ENCODE results near the gene BGN.

DNA sequence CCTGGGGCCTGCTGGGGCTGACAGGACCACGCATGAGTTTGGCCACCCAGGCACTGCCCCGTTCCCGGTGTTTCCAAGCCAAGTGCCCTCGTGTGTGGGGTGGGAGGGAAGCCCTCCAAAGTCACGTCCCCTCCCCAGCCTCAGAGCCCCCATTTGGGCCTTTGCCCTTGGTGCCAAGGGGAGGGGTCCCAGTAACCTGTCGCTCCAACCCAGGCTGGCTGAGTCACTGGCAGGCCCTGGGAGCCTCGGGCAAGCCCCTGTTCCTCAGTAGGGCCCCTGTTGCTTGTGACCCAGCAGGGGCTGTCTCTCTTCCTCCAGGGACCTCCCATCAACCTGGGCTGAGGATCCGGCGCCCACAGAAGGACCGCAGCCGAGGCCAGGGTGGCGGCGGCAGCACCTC, 13.7 kb upstream of the BGN start:
- TF ChIP-seq POLR2A (IDR thresholded peaks at IDR 0.05) (no peak), CTCF (IDR thresholded peaks at IDR 0.05) (no peak)
